Adrenal gland (tissue), 12 donors: ENCODE results near the gene DNTT. TPM values are rescaled to one million over a fixed set of nuclear protein-coding genes. Genes with fewer than 3 reads are reported as not detected.

ENCODE experiments used
- DNase-seq, 7 donors: peaks; one replicate each; pipeline ENCODE4 v3.0.0-alpha.2; 2019 to 2020
- H3K27ac ChIP-seq, 5 donors: fragments of 200-600 bp; sonication (generic) in 4 of 5; 1 replicate in 3 of 5; 2 replicates in 2 of 5; pipeline versions ENCODE4 v1.5.1 to v1.8.0; 2016 to 2020; ENCODE audit warnings: mild to moderate bottlenecking in 1 of 5
- H3K27me3 ChIP-seq: fragments of 200-600 bp; 2 replicates; pipeline ENCODE4 v1.8.0; 2021
- H3K36me3 ChIP-seq, 2 donors: fragments of 200-600 bp; replicated peaks in 1 of 2; 1 replicate in 1 of 2; 2 replicates in 1 of 2; pipeline versions ENCODE4 v1.5.1 to v1.8.0; 2018 to 2022
- H3K4me1 ChIP-seq, 2 donors: fragments of 200-600 bp; replicated peaks in 1 of 2; 1 replicate in 1 of 2; 2 replicates in 1 of 2; pipeline versions ENCODE4 v1.5.1 to v1.8.0; 2018 to 2021
- H3K4me3 ChIP-seq, 4 donors: fragments of 200-600 bp; sonication (generic) in 3 of 4; one replicate each; pipeline ENCODE4 v1.5.1; 2016 to 2018
- H3K9me3 ChIP-seq, 3 donors: fragments of 200-600 bp; sonication (generic) in 1 of 3; replicated peaks in 1 of 3; 1 replicate in 2 of 3; 2 replicates in 1 of 3; pipeline versions ENCODE4 v1.5.1 to v1.8.0; 2016 to 2021
- POLR2A ChIP-seq, 2 donors: fragments of 450-650 bp; IDR thresholded peaks; one replicate each; pipeline ENCODE4 v1.6.1; 2017; ENCODE audit warnings: antibody characterized with exemption in 2 of 2, mild to moderate bottlenecking in 2 of 2, moderate library complexity in 1 of 2
- WGBS, 4 donors: extraction: QIAGEN DNeasy Blood & Tissue Kit in 2 of 4; methylation state at CpG; one replicate each; pipeline versions ENCODE4 v1.1.5 to v1.1.7; 2013 to 2017; 5-methylcytosine and 5-hydroxymethylcytosine counted together
- intact Hi-C, 2 donors: fragments of 100-400 bp; cut with DNase I; formaldehyde crosslinking; loops; one replicate each; pipeline versions ENCODE4 v1.14.1 to v1.15.0; 2022 to 2023
- polyA plus RNA-seq, 3 donors: library from polyadenylated mRNA; stranded (reverse); fragments of 200-250 nt in 2 of 3; fragments of 350-450 nt in 1 of 3; fragmentation: Illumina TruSeq in 1 of 3; extraction: RNeasy Lipid Tissue Mini Kit (QIAGEN cat#74804) in 1 of 3; gene quantifications; one replicate each; pipeline ENCODE4 v1.2.3, GENCODE V29; 2013 to 2014
- total RNA-seq, 9 donors: library from RNA; depleted of rRNA in 4 of 9; stranded (reverse); fragments of >200 nt in 4 of 9; fragments of 120-200 nt in 1 of 9; fragmentation: NEBNext Ultra II Directional in 1 of 9; extraction: Animal tissue kit (Norgen Biotek cat#: 25700) in 1 of 9; gene quantifications; one replicate each; pipeline versions ENCODE4 v1.1.0 to v1.2.4, GENCODE V29; 2013 to 2023
- TF ChIP-seq, protein P1 (sequence below), 6 experiments: fragments of 450-650 bp in 4 of 6; fragments of 200-600 bp in 2 of 6; sonication (generic) in 1 of 6; IDR thresholded peaks; 1 replicate in 5 of 6; 2 replicates in 1 of 6; pipeline versions ENCODE4 v1.5.1 to v1.8.0; 2016 to 2021; ENCODE audit warnings: antibody characterized with exemption in 6 of 6, mild to moderate bottlenecking in 2 of 6, moderate library complexity in 1 of 6
- donor health status: healthy with polysubstance abuse.
- donor health status: Bipolar disorder and iron deficiency.
- donor health status: DM: yes; HTN: yes; CAD: no.
- donor health status: DM: no; HTN: no; CAD: no.
- donor health status: DM: no; HTN: no; CAD: no.
- donor health status: DM: yes; HTN: yes; CAD: no.

Gene DNTT
- total and polyA plus RNA-seq, 12 donors = not detected

DNA sequence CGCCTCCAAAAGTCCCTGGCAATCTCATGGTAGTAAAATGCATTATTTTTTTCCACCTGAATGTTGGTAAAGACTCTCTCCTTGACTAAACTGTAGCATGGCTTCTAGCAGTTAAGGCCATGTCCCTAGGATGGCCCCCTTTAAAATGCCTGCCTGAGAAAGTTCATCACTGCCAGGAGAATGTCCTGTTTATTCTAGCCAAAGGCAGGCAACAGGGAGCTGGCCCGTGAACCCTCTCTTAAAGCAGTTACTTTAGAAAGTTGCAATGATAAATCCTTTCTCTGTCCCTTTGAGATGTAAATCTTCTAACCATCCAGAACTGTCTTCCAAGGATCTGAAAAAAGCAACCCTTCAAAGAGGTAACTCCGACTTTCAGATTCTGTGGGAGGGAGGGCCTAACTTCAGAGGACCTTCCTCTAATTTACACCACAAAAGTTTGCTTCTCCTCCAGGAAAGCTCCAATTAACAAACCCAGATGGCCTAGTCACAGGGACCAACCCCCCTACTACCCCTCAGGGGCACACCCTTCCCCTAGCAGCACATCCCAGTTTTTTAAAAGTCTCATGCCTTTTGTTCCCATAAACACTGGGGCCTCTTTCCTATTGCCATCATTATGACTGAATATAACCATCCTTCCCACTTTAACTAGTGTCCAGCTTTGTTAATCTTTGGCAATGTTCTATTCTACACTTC lies 5.5 kb downstream of the DNTT start:
- DNase-seq = no peak
- 54 to 75% (median 55%) methylated on average over 3 of the region's 3 CpGs for WGBS, 4 donors
- Histone ChIP-seq H3K27me3 (peaks cover 4% of the 10 kb centered on the region), H3K9me3 (no peaks in the 10 kb centered on the region), H3K4me1 (no peaks in the 10 kb centered on the region), H3K27ac (no peak overlapping the region), H3K4me3 (no peak overlapping the region), H3K36me3 (no peaks in the 10 kb centered on the region)
- intact Hi-C loops = no loop called here
- no peak for TF ChIP-seq POLR2A (IDR thresholded peaks at IDR 0.05)
- TF ChIP-seq, protein P1, sequence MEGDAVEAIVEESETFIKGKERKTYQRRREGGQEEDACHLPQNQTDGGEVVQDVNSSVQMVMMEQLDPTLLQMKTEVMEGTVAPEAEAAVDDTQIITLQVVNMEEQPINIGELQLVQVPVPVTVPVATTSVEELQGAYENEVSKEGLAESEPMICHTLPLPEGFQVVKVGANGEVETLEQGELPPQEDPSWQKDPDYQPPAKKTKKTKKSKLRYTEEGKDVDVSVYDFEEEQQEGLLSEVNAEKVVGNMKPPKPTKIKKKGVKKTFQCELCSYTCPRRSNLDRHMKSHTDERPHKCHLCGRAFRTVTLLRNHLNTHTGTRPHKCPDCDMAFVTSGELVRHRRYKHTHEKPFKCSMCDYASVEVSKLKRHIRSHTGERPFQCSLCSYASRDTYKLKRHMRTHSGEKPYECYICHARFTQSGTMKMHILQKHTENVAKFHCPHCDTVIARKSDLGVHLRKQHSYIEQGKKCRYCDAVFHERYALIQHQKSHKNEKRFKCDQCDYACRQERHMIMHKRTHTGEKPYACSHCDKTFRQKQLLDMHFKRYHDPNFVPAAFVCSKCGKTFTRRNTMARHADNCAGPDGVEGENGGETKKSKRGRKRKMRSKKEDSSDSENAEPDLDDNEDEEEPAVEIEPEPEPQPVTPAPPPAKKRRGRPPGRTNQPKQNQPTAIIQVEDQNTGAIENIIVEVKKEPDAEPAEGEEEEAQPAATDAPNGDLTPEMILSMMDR (IDR thresholded peaks at IDR 0.05) = no peak

DNA sequence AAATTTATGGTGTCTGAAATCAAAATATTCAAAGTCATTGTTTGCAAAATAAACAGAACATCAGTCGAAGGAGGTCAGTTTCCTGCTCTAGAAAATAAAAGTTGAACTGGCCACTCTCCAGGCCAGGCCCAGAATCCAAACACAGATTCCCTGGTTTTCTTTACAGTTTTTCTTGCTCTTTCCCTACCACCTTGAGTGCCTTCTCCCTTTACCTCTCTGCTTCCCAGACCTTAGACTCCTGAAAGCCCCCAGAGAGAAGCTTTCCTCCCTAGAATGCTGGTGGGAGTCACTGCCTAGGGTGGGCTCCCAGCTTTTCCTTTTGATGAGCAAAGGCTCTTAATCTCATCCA lies 6.1 kb downstream of the DNTT start:
- Histone ChIP-seq H3K9me3 (no peaks in the 10 kb centered on the region), H3K27me3 (peaks cover 6% of the 10 kb centered on the region), H3K27ac (no peak overlapping the region), H3K36me3 (no peaks in the 10 kb centered on the region), H3K4me3 (no peak overlapping the region), H3K4me1 (no peaks in the 10 kb centered on the region)
- WGBS, 4 donors = 47 to 58% (median 54%) methylated on average over 1 of the region's 1 CpG
- intact Hi-C loops = no loop called here
- DNase-seq = no peak
- TF ChIP-seq, protein P1 (IDR thresholded peaks at IDR 0.05) = no peak
- no peak for TF ChIP-seq POLR2A (IDR thresholded peaks at IDR 0.05)

DNA sequence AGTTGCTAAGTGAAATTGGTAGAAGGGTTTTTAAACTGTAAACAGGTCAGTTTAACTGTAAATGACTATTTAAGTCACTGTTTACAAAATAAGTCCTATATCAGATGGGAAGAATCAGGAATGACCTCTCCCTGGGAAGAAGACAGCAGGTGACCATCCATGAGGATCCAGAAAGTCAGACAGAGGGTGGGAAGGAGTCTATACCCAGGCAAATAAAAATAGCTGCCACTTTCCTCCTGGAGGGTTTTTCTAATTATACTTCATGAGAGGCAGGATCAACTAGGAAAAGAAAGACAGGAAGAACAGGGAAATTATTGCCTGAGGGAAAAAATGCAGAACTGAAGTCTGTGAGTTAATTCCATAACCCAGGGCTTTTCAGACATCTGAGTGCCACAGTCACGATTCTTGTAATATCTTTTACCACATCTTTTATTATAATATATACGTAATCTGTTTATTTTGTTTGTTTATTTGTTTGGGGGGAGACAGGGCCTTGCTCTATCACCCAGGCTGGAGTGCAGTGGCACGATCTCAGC lies 7.0 kb downstream of the DNTT start:
- Histone ChIP-seq H3K4me3 (no peak overlapping the region), H3K27me3 (peaks cover 6% of the 10 kb centered on the region), H3K27ac (no peak overlapping the region), H3K36me3 (no peaks in the 10 kb centered on the region), H3K4me1 (no peaks in the 10 kb centered on the region), H3K9me3 (no peaks in the 10 kb centered on the region)
- intact Hi-C loops = no loop called here
- no peak for DNase-seq
- 77 to 87% (median 78%) methylated on average over 3 of the region's 3 CpGs for WGBS, 4 donors
- TF ChIP-seq, protein P1 (IDR thresholded peaks at IDR 0.05) = no peak

DNA sequence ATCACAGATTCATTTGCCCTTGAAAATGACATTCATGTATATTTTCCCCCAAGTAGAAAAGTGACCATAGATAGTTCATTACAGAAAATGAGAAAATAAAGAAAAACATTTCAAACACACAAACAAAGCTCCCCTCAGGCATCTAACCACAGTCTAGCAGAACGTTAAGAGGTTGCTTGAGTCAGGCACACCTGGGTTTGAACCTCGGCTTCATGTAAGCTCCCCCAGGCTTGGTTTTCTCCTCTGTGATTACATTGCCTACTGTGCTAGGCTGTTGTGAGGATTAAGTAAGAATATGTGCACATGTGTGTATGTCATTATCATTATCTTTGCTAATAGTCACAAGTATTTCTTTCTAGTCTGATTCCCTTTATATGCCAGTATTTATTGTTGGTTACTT lies 9.1 kb downstream of the DNTT start:
- no peak overlapping the region for H3K4me3 ChIP-seq

More for the DNA sequence above, 9.1 kb downstream of the DNTT start:
- H3K4me1 ChIP-seq = no peaks in the 10 kb centered on the region
- H3K27ac ChIP-seq = no peak overlapping the region
- DNase-seq = no peak
- WGBS, 4 donors = 63 to 81% (median 75%) methylated on average over 2 of the region's 2 CpGs
- H3K36me3 ChIP-seq = no peaks in the 10 kb centered on the region
- no peaks in the 10 kb centered on the region for H3K9me3 ChIP-seq
- intact Hi-C loops = no loop called here
- TF ChIP-seq, protein P1 (IDR thresholded peaks at IDR 0.05) = no peak
- TF ChIP-seq POLR2A (IDR thresholded peaks at IDR 0.05) = no peak
- peaks cover 6% of the 10 kb centered on the region for H3K27me3 ChIP-seq
